Kasumi-1 (cell line): ENCODE measurements around the gene GALK2.
A peak's percentile ranks its signal among the peaks of the same experiment; 100 is the strongest.
"Not testable (repeated sequence)": the region's sequence is repeated elsewhere in the genome, so short reads cannot be mapped to it uniquely, and the experiment has no call there.

ENCODE experiments used
- DNase-seq, 2 experiments: peaks; one replicate each; lab custom pipeline; 2025; lab: John Stamatoyannopoulos, UW

Gene GALK2

DNA sequence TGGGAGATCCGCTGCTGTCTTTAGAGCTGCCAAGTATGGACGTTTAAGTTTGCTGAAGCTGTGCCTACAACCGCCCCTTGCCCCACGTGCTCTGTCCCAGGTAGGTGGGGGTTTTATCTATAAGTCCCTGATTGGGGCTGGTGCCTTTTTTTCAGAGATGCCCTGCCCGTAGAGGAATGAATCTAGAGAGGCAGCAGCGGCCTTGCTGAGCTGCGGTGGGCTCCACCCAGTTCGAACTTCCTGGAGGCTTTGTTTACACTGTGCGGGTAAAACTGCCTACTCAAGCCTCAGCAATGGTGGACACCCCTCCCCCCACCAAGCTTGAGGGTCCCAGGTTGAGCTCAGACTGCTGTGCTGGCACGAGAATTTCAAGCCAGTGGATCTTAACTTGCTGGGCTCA is 169.6 kb downstream of the GALK2 start:
- no peak for DNase-seq

DNA sequence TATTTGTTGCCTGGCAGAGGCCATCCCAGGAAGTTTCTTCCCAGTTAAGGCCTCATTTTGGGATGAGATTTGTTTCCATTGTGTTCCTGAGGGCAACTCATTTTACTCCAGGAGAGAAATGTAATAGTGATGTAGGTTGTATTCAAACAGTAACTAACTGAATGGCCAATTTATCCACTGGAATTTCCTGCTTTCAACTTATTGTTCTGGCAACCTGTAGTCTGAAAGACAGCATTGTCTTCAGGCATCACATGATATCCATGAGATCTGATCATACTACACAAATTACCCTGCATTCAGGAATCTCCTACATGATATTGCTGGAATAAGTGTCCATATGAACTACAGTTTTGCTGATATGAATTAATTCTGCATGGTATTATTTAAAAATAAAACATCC is 173.5 kb downstream of the GALK2 start:
- DNase-seq, result no peak

DNA sequence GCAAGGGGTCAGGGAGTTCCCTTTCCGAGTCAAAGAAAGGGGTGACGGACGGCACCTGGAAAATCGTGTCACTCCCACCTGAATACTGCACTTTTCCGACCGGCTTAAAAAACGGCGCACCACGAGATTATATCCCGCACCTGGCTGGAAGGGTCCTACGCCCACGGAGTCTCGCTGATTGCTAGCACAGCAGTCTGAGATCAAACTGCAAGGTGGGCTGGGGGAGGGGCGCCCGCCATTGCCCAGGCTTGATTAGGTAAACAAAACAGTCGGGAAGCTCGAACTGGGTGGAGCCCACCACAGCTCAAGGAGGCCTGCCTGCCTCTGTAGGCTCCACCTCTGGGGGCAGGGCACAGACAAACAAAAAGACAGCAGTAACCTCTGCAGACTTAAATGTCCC is 184.4 kb downstream of the GALK2 start:
- DNase-seq, result not testable (repeated sequence)

DNA sequence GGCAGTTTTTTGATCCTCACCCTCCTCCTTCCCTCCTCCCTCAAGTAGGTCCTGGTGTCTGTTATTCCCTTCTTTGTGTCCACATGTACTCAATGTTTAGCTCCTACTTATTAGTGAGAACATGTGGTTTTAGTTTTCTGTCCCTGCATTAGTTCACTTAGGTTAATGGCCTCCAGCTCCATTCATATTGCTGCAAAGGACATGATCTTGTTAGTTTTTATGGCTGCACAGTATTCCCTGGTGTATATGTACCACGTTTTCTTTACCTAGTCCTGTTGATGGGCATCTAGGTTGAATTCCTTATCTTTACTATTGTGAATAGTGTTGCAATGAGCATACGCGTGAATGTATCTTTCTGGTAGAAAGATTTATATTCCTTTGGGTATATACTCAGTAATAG is 191.3 kb downstream of the GALK2 start:
- no peak for DNase-seq

DNA sequence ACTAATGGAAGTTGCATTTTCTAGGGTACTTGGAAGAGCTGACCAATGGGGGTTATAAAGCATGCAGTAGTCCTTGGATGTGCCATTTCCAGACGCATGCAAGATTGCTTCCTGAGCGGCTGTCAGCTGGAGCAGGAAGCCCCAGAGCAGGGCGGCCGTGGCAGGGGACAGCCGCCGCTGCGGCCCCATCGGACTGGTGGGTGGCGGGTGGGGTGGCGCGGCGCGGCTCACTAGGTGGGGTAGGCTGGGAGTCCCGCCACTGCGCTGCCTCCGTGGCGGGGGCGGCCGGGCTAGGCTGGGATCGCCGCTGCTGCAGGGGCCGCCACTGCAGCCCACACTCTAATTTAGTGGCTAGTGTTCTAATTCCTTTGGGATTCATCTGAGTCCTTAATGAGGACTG is 196.4 kb downstream of the GALK2 start:
- DNase-seq, result no peak

DNA sequence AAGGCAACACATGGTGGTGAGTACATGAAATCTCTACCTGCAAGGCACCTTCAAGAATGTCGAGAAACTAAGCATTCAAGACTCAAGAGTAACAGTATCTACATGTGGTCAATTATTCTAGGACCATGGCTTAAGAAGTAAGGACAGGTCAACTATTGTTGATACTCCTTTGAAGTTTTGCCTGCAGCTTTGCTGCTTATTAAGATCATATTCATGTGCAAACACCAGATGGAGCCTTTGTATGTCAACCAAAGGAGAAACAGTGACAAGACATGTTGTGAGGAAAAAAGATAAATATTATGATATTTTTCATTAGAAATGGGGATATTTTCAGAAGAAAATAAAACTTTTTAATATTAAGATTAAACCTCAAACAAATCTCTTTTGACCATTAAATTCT is 200.7 kb downstream of the GALK2 start:
- DNase-seq, result peak; percentile 31 to 37

DNA sequence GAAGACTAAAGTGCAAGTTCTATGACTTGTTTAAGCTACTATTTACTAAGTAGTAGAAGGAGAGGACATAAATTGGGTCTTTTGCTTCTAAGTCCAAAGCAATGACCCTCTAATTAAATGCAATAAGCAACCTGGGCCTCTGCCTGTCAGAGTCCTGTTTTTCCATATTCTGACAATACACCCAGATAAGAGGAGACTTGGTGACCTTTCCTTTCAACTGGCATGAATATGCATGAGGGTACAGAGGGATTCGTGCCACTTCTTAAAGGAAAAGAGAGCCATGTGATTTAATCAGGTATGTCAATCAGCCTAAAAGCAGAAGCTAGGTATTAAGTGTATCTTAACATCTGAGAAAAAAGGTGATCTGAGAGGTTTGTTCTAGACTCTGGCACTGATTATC is 202.3 kb downstream of the GALK2 start:
- no peak for DNase-seq

DNA sequence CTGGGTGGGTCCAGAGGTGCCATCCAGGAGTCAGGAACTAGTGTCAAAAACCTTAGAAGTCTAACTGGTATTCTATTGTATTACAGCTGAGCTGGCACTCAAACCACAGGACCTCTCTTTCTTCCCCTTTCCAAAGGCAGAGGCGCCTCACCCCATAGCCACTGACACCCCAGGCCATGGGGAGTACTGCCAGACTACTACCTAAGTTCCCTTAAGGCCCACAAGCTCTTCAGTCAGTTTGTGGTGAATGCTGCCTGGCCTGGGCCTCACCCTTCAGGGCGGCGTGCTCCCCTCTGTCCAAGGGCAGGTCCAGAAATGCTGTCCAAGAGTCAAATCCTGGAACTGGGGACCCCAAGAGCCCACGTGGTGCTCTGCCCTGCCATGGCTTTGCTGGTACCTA is 209.9 kb downstream of the GALK2 start:
- peak; percentile 84 to 88 for DNase-seq

DNA sequence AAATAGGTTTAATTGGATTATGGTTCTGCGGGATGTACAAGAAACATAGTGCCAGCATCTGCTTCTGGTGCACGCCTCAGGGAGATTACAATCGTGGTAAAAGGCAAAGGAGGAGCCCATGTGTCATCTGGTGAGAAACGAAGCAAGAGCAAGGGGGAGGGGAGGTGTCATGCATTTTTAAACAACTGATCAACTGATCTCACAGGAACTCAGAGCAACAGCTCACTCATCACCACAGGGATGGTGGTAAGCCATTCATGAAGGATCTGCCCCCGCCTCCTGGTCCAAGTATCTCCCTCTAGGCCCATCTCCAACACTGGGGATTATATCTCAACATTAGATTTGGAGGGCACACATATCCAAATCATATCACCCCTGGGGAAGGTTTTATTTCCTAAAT is 210.9 kb downstream of the GALK2 start:
- no peak for DNase-seq
